ENCODE data around the gene IL26. TPM values are rescaled to one million over a fixed set of nuclear protein-coding genes. Genes with fewer than 3 reads are reported as not detected.

IL26 gene
- not detected for polyA plus RNA-seq (ENCODE audit: insufficient read length in 3 of 3)

DNA sequence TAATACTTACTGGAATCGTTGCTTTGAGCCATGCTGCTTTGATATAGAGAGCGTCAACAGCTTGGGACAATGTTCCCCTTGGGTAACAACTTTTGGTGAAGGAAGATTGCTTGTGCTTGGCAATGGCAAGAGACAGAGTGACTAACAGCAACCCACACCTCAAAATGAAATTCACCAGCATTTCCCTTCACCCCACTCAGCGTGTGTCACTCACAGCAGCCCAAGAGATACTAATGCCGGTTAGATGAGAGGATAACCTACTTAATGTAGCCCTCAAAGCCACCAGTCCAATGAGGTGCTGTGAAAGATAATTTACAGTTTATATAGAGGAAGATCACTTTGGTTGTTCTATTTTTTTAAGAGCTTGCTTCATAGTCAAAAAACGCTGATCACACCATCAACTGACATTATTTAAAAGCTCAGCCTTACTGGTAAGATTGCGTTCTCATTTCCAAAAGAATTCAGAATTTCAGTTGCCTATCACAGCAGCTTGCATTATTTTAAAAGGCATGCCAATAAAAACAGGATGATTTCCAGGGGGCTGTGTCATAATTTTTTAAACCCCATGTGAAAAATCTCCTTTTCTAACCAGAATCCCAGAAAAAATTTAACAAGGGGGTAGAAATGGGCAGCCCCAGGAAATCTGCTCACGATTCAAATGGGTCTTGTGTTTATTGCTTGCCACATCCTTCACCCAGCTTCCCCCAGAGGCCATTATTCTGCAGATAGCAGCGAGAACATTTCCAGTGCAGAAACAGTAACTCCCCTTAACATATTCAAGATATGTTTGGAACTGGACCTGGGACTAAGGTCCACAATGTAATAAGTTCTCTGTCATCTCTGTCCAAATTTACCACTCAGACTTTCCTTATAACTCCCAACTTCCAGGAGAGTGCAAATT is at the start of gene IL26:
Gene IL26, minus strand, starts transcription at position 235 of the 901 bp plus-strand sequence. Its CDS starts 54 bp downstream, at position 181.
- no peak for DNase-seq (ENCODE audit: low read depth in 3 of 3, low spot score in 2 of 3)

GRCh38 chr12:68272732-68273131 is 47.1 kb upstream of the IL26 start:
- no peak for DNase-seq (ENCODE audit: low read depth in 3 of 3, low spot score in 2 of 3)

GRCh38 chr12:68271346-68271745 is 45.7 kb upstream of the IL26 start:
- DNase-seq (ENCODE audit: low read depth in 3 of 3, low spot score in 2 of 3) = no peak

GRCh38 chr12:68270358-68270757 is 44.7 kb upstream of the IL26 start:
- DNase-seq (ENCODE audit: low read depth in 3 of 3, low spot score in 2 of 3) = no peak

GRCh38 chr12:68269779-68270178 is 44.2 kb upstream of the IL26 start:
- DNase-seq (ENCODE audit: low read depth in 3 of 3, low spot score in 2 of 3) = no peak

- DNase-seq (ENCODE audit: low read depth in 3 of 3, low spot score in 2 of 3) = no peak
These were observed 43.4 kb upstream of the IL26 start for GRCh38 chr12:68268967-68269366.

DNA sequence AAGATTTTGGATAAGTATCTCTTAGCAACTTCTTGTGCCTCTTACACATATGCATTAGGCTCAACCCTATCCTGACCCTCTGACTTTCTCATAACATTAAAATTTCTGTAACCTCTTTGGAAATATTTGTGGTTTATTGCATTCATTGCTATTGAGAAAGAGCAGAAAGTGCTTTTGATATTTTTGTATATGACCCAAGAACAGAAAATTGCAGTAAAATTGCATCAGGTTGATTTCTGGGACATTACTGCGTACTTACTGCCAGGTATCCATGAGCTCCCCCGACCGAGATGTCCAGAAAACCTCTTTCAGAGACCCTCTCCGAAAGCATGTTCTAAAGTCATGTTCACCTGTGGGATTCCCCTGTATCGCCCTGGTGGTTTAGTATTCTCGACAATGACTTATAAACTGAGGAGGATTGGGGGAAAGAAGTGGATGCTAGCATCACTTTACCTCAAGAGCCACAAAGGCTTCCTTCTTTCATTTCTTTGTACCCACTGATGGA is 42.3 kb upstream of the IL26 start:
- no peak for DNase-seq (ENCODE audit: low read depth in 3 of 3, low spot score in 2 of 3)

- DNase-seq (ENCODE audit: low read depth in 3 of 3, low spot score in 2 of 3) = no peak
These were observed 39.2 kb upstream of the IL26 start for GRCh38 chr12:68264857-68265256.

GRCh38 chr12:68264158-68264855 is 38.7 kb upstream of the IL26 start:
- DNase-seq (ENCODE audit: low read depth in 3 of 3, low spot score in 2 of 3) = no peak

DNA sequence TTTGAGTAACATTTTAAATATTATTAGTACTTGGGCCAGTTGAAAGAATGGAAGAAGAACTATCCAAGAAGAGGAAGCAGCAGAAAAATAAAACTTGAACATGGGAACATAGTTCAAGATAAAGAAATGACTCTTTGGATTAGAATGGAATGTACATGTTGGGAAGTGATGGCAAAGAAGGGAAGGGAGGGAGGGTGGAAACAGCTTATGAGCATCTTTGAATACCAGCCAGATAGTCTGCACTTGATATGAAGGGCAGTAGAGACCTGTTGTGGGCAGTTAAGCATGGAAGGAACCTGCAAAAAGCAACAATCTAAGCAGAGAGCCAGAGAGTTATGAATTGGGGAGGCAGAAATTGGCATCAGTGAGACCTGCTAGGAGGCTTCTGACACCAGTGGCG is 37.8 kb upstream of the IL26 start:
- DNase-seq (ENCODE audit: low read depth in 3 of 3, low spot score in 2 of 3) = no peak

- DNase-seq (ENCODE audit: low read depth in 3 of 3, low spot score in 2 of 3) = no peak
These were observed 36.3 kb upstream of the IL26 start for GRCh38 chr12:68261896-68262295.

DNA sequence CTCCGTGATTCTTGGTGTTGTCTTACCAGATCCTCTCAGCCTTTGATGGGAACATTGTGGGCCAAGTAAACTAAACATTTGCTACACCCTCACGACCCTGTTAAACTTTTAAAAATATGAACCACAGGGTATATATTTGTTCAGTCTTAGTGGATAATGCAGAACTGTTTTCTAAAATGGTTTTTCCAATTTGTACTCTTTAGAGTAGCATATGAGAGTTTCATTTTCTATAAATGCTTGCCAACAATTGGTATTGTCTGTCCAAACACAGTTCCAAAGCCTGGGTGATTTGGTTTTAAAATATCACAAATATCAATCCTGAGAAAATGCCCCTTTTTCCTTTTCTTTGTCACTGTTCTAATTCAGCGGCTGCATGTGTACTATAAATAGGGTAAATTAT is 34.5 kb upstream of the IL26 start:
- no peak for DNase-seq (ENCODE audit: low read depth in 3 of 3, low spot score in 2 of 3)

DNA sequence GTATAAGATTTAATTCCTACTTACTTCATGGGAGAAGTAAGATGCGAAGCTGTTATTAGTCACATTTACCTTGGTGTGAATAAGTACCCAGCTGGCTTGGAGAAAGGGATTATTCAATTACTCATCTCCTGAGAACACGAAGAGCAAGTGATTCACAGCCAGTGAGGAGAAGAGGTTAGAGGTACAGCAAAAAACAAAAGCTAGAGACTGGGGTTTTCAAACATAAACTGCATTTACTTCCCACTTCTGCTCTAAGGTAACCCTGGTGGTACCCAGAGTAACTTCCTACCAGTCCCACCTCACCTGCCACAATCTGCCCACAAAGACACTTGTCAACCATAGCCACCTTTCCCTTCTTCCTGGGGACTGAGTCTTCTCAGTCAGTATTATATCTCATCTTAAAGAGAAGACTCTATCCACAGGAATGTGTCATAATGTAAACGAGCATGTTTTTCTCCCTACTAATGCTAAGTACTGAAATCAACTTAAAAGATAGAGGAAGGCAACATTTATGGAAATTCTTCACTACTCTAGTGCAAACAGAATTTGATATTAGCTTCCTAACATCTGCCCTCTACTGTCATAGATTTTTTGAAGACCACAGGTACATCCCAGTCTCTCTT is 33.8 kb upstream of the IL26 start:
- DNase-seq (ENCODE audit: low read depth in 3 of 3, low spot score in 2 of 3) = no peak

GRCh38 chr12:68253504-68253903 is 27.9 kb upstream of the IL26 start, which contains the start of gene IL22:
IL22 (minus strand) TSS chr12:68253604; CDS start chr12:68253448, 156 bp downstream.
- no peak for DNase-seq (ENCODE audit: low read depth in 3 of 3, low spot score in 2 of 3)

DNA sequence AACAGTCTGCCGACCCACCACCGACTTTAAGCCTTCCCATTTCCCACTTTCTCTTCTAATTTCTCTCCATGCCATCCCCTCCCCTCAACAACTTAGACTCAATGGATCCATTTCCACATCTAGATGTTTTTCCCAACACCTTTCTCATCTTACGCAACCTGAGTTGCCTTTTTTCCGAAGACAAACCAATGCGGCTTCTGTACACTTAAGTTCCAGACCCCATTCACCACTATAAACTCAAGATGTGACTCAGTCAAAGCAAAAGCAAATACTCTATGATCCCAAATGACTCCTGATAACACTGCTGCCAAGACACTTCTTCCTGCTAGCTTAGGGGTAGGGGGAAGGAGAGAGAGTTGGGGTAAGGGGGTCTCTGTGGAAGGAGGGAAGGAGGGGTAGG is 26.5 kb upstream of the IL26 start:
- DNase-seq (ENCODE audit: low read depth in 3 of 3, low spot score in 2 of 3) = no peak

- no peak for DNase-seq (ENCODE audit: low read depth in 3 of 3, low spot score in 2 of 3)
These were observed 24.8 kb upstream of the IL26 start for GRCh38 chr12:68250454-68250853.

DNA sequence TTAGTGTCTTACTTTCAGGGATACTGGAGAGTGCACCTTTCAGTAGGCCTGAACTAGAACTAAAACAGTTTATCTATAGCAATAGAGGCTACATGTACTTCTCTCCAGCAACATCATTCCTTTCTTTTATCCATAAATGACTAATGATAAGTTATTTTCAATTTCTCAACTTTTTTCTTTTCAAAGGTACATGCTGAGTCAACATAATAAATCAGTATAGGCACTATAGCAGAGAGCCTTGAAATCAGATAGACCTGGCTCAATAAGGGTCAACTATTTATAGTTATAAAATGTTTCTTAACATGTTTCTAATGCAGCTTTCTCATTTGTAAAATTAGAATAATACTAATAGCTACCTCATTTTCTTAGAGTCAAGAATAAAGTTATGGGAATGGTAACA is 22.2 kb upstream of the IL26 start:
- DNase-seq (ENCODE audit: low read depth in 3 of 3, low spot score in 2 of 3) = no peak

- DNase-seq (ENCODE audit: low read depth in 3 of 3, low spot score in 2 of 3) = no peak
These were observed 20.7 kb upstream of the IL26 start for GRCh38 chr12:68246350-68246749.

DNA sequence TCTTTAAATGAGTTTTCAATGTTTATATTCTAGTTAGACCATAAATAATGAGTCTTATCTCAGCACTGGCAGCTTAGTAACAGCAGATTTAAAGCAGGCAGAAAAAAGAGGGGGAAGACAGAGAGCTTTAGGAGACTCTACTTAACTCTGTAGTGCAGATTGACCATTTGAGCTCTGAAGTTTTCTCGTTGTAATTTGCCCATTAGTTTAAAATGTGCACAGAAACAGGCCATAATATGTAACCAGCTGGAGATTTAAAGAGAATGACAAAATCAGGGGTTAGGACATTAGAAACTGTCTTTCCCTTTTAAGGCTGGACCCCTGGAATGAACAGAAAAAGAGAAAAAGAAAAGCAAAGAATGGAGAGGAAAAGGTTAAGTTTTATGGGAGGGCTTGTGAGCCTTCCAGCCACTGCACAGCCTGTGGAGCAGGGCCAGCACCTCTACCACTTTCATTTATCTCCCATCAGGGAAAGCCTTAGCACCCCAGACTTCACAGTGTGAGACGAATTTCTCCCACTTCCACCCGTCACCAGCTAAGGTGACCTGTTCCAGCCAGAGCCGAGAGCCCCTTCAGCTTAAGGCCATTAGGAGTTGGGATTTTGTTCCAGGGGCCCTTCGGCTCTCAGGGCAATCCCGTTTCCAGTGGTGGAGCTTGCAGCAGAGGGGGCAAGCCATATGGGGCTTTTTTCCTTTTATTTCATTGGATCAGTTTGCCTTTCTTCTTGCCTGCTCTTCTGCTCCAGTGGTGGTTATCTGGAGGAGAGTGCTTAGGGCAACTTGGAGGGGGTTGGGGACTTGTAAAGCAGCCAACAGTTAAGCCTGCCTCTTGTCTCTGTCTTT is 19.8 kb upstream of the IL26 start:
- peak in 2 of 3 donors; percentile 32 to 41 for DNase-seq (ENCODE audit: low read depth in 3 of 3, low spot score in 2 of 3)

DNA sequence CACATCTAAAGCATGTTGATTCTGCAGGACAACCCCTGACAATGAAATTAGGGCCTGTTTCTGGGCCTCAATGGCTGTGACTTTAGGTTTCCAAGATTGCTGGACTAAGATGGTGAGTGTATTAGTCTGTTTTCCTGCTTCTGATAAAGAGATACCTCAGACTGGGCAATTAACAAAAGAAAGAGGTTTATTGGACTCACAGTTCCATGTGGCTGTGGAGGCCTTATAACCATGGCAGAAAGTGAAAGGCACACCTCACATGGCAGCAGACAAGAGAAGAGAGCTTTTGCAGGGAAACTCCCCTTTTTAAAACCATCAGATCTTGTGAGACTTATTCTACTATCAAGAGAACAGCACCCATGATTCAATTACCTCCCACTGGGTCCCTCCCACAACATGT is 17.2 kb upstream of the IL26 start:
- DNase-seq (ENCODE audit: low read depth in 3 of 3, low spot score in 2 of 3) = no peak
